Pancreas (tissue), 10 donors: ENCODE measurements around the gene NR2E1. TPM values are rescaled to one million over a fixed set of nuclear protein-coding genes. Genes with fewer than 3 reads are reported as not detected.

Experiments
- ATAC-seq, 4 donors: fragments of 200-7000 bp; cut with Tn5 transposase; one replicate each; pipeline versions ENCODE4 v1.8.0 to v1.9.1; 2020; ENCODE audit warnings: mild to moderate bottlenecking in 4 of 4, moderate library complexity in 4 of 4
- DNase-seq, 6 donors: peaks; one replicate each; pipeline ENCODE4 v3.0.0-alpha.2; 2020
- FAIRE-seq: peaks from 2 replicates; lab custom pipeline; 2012; peaks lifted over from hg19 to GRCh38; lab: Jason Lieb, UNC
- H3K27ac ChIP-seq, 4 donors: fragments of 200-600 bp; sonication (generic); 1 replicate in 3 of 4; 2 replicates in 1 of 4; pipeline versions ENCODE4 v1.5.0 to v1.8.0; 2020
- H3K27me3 ChIP-seq, 4 donors: fragments of 200-600 bp; one replicate each; pipeline ENCODE4 v1.8.0; 2021
- H3K36me3 ChIP-seq, 3 donors: fragments of 200-600 bp; sonication (generic) in 1 of 3; one replicate each; pipeline versions ENCODE4 v1.5.0 to v1.8.0; 2020 to 2021
- H3K4me1 ChIP-seq, 3 donors: fragments of 200-600 bp; one replicate each; pipeline ENCODE4 v1.8.0; 2021
- H3K4me3 ChIP-seq, 4 donors: fragments of 200-600 bp; sonication (generic) in 2 of 4; one replicate each; pipeline versions ENCODE4 v1.5.0 to v1.8.0; 2020 to 2021
- H3K9me3 ChIP-seq, 4 donors: fragments of 200-600 bp; one replicate each; pipeline ENCODE4 v1.8.0; 2021
- CTCF ChIP-seq, 4 donors: fragments of 200-600 bp; sonication (generic) in 3 of 4; IDR thresholded peaks; one replicate each; pipeline versions ENCODE4 v1.5.0 to v1.8.0; 2021; ENCODE audit warnings: antibody characterized with exemption in 4 of 4
- WGBS, 2 donors: extraction: QIAGEN DNeasy Blood & Tissue Kit; methylation state at CpG; one replicate each; pipeline ENCODE4 v1.1.7; 2013; 5-methylcytosine and 5-hydroxymethylcytosine counted together
- intact Hi-C, 3 donors: fragments of 100-400 bp; cut with DNase I; formaldehyde crosslinking; loops; one replicate each; pipeline versions ENCODE4 v1.11.1 to v1.14.2; 2022
- polyA plus RNA-seq, 2 donors: library from polyadenylated mRNA; stranded (reverse); fragments of 200-250 nt; gene quantifications; one replicate each; pipeline ENCODE4 v1.2.3, GENCODE V29; 2013
- total RNA-seq, 6 donors: library from RNA; stranded (reverse); fragmentation: NEBNext Ultra II Directional in 4 of 6; extraction: Animal tissue kit (Norgen Biotek cat#: 25700) in 4 of 6; gene quantifications; one replicate each; pipeline versions ENCODE4 v1.2.1 to v1.2.4, GENCODE V29; 2021 to 2023
- donor health status: healthy with polysubstance abuse.
- donor health status: DM: no; HTN: no; CAD: no; lungs with moderate emphysema.
- donor health status: DM: no; HTN: no; CAD: no.
- donor health status: control.
- donor health status: control.
- donor health status: Bipolar disorder and iron deficiency.
- donor health status: DM: yes; HTN: yes; CAD: no.
- donor health status: DM: no; HTN: no; CAD: no.
- donor health status: DM: no; HTN: no; CAD: no.
- donor health status: DM: yes; HTN: yes; CAD: no.

The NR2E1 gene
- total and polyA plus RNA-seq, 8 donors: 0.02 to 0.19 (median 0.06) TPM; not detected in 5

GRCh38 chr6:108228416-108228815 is 62.6 kb downstream of the NR2E1 start:
- intact Hi-C loops: no loop called here
- no peak for DNase-seq
- H3K36me3 ChIP-seq: no peaks in the 10 kb centered on the region
- no peak for ATAC-seq
- FAIRE-seq: no peak
- 92 to 93% methylated on average over 8 of the region's 8 CpGs for WGBS, 2 donors
- TF ChIP-seq CTCF (IDR thresholded peaks at IDR 0.05): no peak
- no peaks in the 10 kb centered on the region for H3K27me3 ChIP-seq
- H3K4me1 ChIP-seq: peaks cover 0 to 5% (median 0%) of the 10 kb centered on the region in 3 donors
- H3K27ac ChIP-seq: no peak overlapping the region
- H3K4me3 ChIP-seq: no peak overlapping the region
- no peaks in the 10 kb centered on the region for H3K9me3 ChIP-seq

GRCh38 chr6:108235127-108235526 is 69.3 kb downstream of the NR2E1 start:
- Histone ChIP-seq H3K27ac (no peak overlapping the region), H3K9me3 (no peaks in the 10 kb centered on the region), H3K36me3 (no peaks in the 10 kb centered on the region), H3K4me1 (peaks cover 0 to 5% (median 0%) of the 10 kb centered on the region in 3 donors), H3K27me3 (no peaks in the 10 kb centered on the region), H3K4me3 (no peak overlapping the region)
- DNase-seq (no peak), ATAC-seq (no peak), FAIRE-seq (no peak)
- intact Hi-C loops: no loop called here
- 76 to 82% methylated on average over 4 of the region's 4 CpGs for WGBS, 2 donors
- no peak for TF ChIP-seq CTCF (IDR thresholded peaks at IDR 0.05)

DNA sequence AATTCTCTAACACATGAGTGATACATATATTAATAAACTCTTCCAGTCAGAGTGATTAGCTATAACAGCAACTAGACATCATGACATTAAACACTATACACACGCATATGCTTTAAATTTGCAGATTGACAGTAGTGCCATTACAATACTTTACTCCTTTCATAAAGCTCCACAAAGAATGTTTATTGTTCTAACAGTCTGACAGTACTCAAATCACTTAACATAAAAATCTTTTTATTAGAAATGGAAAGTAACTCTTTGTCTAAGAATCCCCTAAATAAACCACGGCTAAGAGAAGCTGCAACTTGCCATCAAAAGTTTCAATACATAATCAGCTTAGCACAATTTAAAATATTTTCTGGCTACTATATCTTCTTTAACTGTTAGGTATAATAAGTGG is 71.0 kb downstream of the NR2E1 start:
- intact Hi-C loops: no loop called here
- Histone ChIP-seq H3K4me3 (no peak overlapping the region), H3K4me1 (no peaks in the 10 kb centered on the region), H3K27ac (no peak overlapping the region), H3K9me3 (no peaks in the 10 kb centered on the region), H3K36me3 (no peaks in the 10 kb centered on the region), H3K27me3 (no peaks in the 10 kb centered on the region)
- FAIRE-seq (no peak), DNase-seq (no peak), ATAC-seq (no peak)
- WGBS, 2 donors: 50 to 71% methylated on average over 2 of the region's 2 CpGs
- no peak for TF ChIP-seq CTCF (IDR thresholded peaks at IDR 0.05)

DNA sequence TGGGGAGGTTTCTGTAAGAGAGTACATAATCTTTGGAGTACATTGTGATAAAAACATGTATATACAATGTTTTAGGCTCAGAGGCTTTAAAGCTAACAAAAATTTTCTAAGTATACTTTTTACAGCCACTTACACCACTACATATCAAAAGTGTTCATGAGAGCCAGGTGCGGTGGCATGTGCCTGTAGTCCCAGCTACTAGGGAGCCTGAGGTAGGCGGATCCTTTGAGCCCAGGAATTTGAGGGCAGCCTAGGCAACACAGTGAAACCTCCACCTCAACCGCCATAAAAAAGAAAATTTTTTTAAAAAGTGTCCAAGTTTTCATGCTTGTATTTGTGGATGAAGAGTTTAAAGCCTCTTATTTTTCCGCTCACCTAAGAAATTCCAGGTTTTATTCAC is 72.5 kb downstream of the NR2E1 start:
- Histone ChIP-seq H3K4me3 (no peak overlapping the region), H3K27ac (no peak overlapping the region), H3K36me3 (no peaks in the 10 kb centered on the region), H3K9me3 (no peaks in the 10 kb centered on the region), H3K27me3 (no peaks in the 10 kb centered on the region), H3K4me1 (no peaks in the 10 kb centered on the region)
- FAIRE-seq (no peak), ATAC-seq (no peak), DNase-seq (no peak)
- 93 to 97% methylated on average over 4 of the region's 4 CpGs for WGBS, 2 donors
- no peak for TF ChIP-seq CTCF (IDR thresholded peaks at IDR 0.05)
- intact Hi-C loops: no loop called here

Other genes with a start within 250 kb of the NR2E1 start
- 100 to 1,000 TPM in 5 of 6 donors, 10 to 100 TPM in 1; 98.5 to 146 (median 116) TPM for gene SEC63, start 207.8 kb upstream of the NR2E1 start, total RNA-seq
- 10 to 100 TPM; 34.4 to 48.7 TPM for gene SEC63, start 207.8 kb upstream of the NR2E1 start, polyA plus RNA-seq
- 10 to 100 TPM; 10.0 to 19.2 (median 14.7) TPM for gene OSTM1, start 91.3 kb upstream of the NR2E1 start, total RNA-seq
- 1 to 10 TPM; 6.2 to 7.9 TPM for gene OSTM1, start 91.3 kb upstream of the NR2E1 start, polyA plus RNA-seq
- 10 to 100 TPM; 30.0 to 75.8 (median 47.5) TPM for gene SNX3, start 95.0 kb downstream of the NR2E1 start, total RNA-seq
- 10 to 100 TPM; 59.7 to 88.9 TPM for gene SNX3, start 95.0 kb downstream of the NR2E1 start, polyA plus RNA-seq
- gene AFG1L, start 129.0 kb downstream of the NR2E1 start, total RNA-seq: 1 to 10 TPM; 2.8 to 4.7 (median 3.9) TPM
- 1 to 10 TPM; 1.2 to 1.3 TPM for gene AFG1L, start 129.0 kb downstream of the NR2E1 start, polyA plus RNA-seq